HG03196 (cell line): ENCODE data around the gene TAC3.
A peak's percentile ranks its signal among the peaks of the same experiment; 100 is the strongest.
"Not testable (repeated sequence)": the region's sequence is repeated elsewhere in the genome, so short reads cannot be mapped to it uniquely, and the experiment has no call there.

Experiments
- ATAC-seq: cut with Tn5 transposase; IDR thresholded peaks from one replicate; pipeline ENCODE4 v1.9.1; 2021; ENCODE audit not compliant: unreplicated experiment

The TAC3 gene

GRCh38 chr12:57016348-57016747 lies at the start of gene TAC3:
Gene TAC3 (minus strand): TSS chr12:57016529. CDS start chr12:57015797, 732 bp downstream.
- ATAC-seq, result no peak

DNA sequence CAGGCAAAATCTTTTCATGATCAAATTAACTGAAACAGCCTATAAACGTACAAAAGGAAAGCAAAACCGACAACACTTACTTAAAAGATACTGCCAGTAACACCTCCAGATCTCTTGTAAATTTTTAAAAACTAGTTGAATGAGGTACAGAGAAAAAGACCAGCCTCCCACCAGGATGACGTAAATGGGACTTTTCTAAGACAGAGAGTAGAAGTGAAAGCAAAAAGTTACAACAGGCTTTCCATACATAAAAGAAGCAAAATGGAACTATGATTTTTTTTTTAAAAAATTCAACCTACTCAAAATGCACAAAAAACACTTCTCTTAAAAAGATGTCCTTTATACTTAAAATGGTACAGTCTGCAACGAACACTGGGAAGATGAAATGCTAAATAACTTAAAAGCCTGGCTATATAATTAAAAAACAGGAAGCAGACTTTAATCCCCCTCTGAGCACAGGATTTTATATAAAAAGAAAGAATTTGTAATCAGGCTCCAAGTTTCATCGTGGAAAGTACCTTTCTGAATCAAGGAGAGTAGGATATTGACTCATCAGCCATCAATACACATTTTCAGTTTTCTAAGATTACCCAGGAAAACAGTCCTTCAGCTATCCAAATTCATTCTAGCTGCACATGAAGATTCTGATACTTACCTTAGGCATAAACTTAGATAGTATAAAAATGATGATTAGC lies 47.8 kb upstream of the TAC3 start:
- peak; percentile 72 for ATAC-seq

DNA sequence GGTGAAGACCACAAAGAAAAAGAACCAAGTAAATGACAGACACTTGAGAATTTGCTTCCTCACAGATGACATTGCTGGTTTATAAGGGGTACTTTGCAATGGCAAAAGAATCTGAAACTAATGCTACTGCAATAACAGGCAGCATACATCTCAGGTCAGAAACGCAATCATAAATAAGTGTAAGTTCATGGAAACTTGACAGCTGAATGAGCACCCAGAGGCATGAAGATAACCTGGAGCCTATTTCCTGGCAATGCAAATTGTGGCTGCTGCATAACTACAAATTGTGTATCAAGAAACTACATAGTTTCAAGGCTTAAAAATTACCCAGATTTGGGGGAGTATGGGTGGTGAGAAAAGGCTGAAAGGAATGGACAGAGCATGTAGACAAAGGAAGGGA lies 42.1 kb upstream of the TAC3 start:
- ATAC-seq, result no peak

GRCh38 chr12:57057067-57057751 lies 40.9 kb upstream of the TAC3 start:
- no peak for ATAC-seq

GRCh38 chr12:57055824-57056223 lies 39.5 kb upstream of the TAC3 start:
- no peak for ATAC-seq

DNA sequence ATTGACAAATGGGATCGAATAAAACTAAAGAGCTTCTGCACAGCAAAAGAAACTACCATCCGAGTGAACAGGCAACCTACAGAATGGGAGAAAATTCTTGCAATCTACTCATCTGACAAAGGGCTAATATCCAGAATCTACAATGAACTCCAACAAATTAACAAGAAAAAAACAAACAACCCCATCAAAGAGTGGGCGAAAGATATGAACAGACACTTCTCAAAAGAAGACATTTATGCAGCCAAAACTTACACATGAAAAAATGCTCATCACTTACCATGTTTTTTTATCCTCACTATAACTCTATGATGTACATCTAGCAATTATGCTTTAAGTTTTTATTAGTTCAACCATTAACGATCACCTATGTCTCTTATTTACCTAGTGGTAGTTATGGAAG lies 37.6 kb upstream of the TAC3 start:
- not testable (repeated sequence) for ATAC-seq

DNA sequence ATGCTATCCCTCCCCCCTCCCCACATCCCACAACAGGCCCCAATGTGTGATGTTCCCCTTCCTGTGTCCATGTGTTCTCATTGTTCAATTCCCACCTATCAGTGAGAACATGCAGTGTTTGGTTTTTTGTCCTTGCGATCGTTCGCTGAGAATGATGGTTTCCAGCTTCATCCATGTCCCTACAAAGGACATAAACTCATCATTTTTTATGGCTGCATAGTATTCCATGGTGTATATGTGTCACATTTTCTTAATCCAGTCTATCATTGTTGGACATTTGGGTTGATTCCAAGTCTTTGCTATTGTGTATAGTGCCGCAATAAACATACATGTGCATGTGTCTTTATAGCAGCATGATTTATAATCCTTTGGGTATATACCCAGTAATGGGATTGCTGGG lies 36.8 kb upstream of the TAC3 start:
- not testable (repeated sequence) for ATAC-seq

- ATAC-seq, result no peak
Observed at GRCh38 chr12:57051011-57051410, 34.7 kb upstream of the TAC3 start.

DNA sequence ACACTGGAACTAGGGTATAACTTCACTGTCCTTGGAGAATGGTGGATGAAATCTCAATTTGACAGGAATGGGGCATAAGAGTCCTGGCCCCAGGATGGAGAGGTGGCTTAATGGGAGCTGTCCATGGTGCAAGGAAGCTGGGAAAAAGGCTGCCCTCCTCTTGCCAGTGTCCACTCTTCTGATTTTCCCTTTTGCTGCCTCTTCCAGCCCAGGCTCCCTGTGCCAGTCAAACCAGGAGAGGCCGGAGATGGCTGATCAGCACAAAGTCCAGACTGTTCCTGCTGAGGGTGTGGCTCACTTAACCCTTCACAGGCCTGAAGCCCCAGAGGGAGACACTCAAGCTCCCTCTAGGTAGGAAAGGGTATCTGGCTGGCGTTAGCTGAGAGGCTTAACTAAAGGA lies 33.6 kb upstream of the TAC3 start, which contains the start of gene MYO1A:
Gene MYO1A, minus strand, starts transcription at position 240 of the 400 bp plus-strand sequence. CDS start 1,806 bp downstream, outside the sequence.
- ATAC-seq, result no peak

GRCh38 chr12:57049119-57049446 lies 32.8 kb upstream of the TAC3 start:
- ATAC-seq, result no peak

DNA sequence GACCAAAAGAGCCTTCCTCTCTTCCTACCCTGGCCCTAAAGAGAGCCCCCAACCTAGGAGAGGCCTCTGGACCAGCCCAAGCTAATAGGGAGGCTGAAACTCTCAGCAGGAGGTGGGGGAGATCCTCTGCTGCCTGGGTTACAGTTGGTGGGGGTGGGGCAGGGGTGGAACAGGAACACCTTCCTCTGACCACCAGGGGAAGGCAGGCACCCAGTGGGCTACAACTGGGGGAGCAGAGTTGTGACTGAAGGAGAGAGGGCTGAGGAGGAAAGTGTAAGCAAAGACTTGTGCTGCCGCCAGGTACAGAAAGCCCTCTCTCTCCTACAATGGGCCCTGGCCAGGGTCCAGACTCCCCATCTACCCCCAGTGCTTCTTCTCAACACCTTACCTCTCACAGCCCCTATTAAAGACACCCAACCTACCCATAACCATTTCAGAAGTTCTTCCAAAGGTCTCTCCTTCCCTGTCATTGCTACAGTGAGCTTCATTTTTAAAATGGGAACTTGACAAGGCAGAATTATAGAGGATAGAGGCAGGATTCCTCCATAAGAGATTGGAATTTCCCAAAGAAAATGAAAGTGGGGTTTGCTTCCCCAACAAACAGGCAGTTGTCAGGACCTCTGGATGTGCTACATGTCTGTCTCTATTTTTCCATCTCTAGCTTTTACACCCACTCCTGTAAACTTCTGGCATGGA lies 32.2 kb upstream of the TAC3 start:
- ATAC-seq, result no peak

- no peak for ATAC-seq
Observed at GRCh38 chr12:57047981-57048380, 31.7 kb upstream of the TAC3 start.

GRCh38 chr12:57046947-57047890 lies 30.9 kb upstream of the TAC3 start:
- no peak for ATAC-seq

GRCh38 chr12:57046086-57046791 lies 29.9 kb upstream of the TAC3 start:
- ATAC-seq, result no peak

GRCh38 chr12:57044889-57045288 lies 28.6 kb upstream of the TAC3 start:
- no peak for ATAC-seq

- ATAC-seq, result no peak
Observed at GRCh38 chr12:57044468-57044867, 28.1 kb upstream of the TAC3 start.

- no peak for ATAC-seq
Observed at GRCh38 chr12:57042695-57043094, 26.4 kb upstream of the TAC3 start.

- ATAC-seq, result no peak
Observed at GRCh38 chr12:57040750-57041149, 24.4 kb upstream of the TAC3 start.

DNA sequence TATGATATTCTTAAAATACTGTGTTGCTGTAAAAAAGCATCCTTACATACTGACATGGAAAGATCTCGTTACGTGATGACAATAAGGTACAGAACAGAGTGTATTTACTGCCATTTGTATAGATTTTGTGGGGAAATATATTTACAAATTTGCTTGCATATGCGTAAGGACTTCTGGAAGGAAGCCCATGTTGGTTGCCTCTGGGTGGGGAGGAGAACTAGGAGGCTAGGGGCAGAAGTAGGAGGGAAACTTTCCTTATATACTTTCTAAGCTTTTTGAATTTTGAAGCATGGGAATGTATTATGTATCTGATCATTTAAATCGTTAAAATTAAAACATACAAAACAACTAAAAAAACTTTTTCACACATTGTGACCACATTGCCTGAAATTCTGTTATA lies 23.9 kb upstream of the TAC3 start:
- no peak for ATAC-seq

DNA sequence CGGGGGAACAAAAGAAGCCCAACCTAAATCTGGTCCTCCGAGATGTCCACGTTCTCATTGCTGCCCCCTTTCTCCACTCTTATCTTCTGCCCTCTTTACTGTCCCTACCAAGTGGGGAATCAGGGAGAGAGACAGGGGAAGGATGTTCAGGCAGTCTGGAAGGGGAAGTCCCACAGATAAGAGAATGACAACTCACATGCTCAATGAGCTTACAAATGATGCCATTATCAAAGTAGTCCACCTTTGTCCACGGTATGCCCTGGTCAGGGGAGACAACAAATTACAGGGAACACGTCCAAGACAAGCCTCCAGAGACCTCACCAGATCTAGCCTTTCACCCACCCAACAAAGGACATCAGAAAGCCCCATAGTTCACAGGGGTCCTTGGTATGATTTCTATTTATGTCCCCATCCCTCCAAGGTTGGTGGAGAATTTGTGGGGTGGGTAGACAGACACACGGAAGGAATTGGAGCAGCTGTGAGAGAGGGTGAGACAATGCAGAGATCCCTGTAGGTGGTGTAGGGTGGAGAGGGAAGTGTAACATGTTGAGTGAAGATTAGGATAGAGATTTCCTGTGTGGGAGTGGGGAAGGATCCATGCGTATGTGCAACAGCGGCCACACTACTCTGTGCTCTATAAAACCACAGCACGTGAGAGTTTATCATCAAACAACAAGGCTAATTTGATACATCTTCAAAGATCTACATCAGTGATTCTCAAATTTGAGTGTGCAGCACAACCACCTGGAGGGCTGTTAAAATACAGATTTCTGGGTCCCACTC lies 22.9 kb upstream of the TAC3 start:
- ATAC-seq, result no peak
